Karpas-422 (cell line): ENCODE data around the gene ROBO1. TPM values are rescaled to one million over a fixed set of nuclear protein-coding genes. Genes with fewer than 3 reads are reported as not detected.
A peak's percentile ranks its signal among the peaks of the same experiment; 100 is the strongest.

Experiments used
- DNase-seq: peaks from one replicate; pipeline ENCODE4 v3.0.0-alpha.2; 2015
- H2AFZ ChIP-seq: fragments of 200-600 bp; sonication (generic); 2 replicates; pipeline ENCODE4 v1.6.1; 2014; ENCODE audit warnings: antibody characterized with exemption, low read length, mixed read lengths
- H3K27ac ChIP-seq: fragments of 200-600 bp; sonication (generic); 2 replicates; pipeline ENCODE4 v1.5.1; 2014; ENCODE audit warnings: mild to moderate bottlenecking, low read length, moderate library complexity
- H3K27me3 ChIP-seq: fragments of 200-600 bp; sonication (generic); 2 replicates; pipeline ENCODE4 v1.6.1; 2014; ENCODE audit warnings: low read length, mixed read lengths
- H3K36me3 ChIP-seq: fragments of 200-600 bp; sonication (generic); 2 replicates; pipeline ENCODE4 v1.6.1; 2014; ENCODE audit warnings: low read length, mixed read lengths; ENCODE audit not compliant: insufficient read depth
- H3K4me1 ChIP-seq: fragments of 200-600 bp; sonication (generic); 2 replicates; pipeline ENCODE4 v1.6.1; 2014; ENCODE audit warnings: mild to moderate bottlenecking, low read length, mixed read lengths
- H3K4me2 ChIP-seq: fragments of 200-600 bp; sonication (generic); 2 replicates; pipeline ENCODE4 v1.6.1; 2014; ENCODE audit warnings: low read length, low read depth, mild to moderate bottlenecking; ENCODE audit not compliant: poor library complexity, severe bottlenecking
- H3K4me3 ChIP-seq: fragments of 200-600 bp; sonication (generic); 2 replicates; pipeline ENCODE4 v1.5.1; 2014; ENCODE audit warnings: mild to moderate bottlenecking, antibody characterized with exemption, low read length, mixed read lengths
- H3K79me2 ChIP-seq: fragments of 200-600 bp; sonication (generic); 2 replicates; pipeline ENCODE4 v1.6.1; 2014; ENCODE audit warnings: mild to moderate bottlenecking, low read length, mixed read lengths
- H3K9ac ChIP-seq: fragments of 200-600 bp; sonication (generic); 2 replicates; pipeline ENCODE4 v1.6.0; 2014; ENCODE audit warnings: low read length
- H3K9me2 ChIP-seq: fragments of 200-600 bp; sonication (generic), shearing (Covaris generic); replicated peaks from 2 replicates; pipeline ENCODE4 v1.6.0; 2014; ENCODE audit warnings: mild to moderate bottlenecking, low read length, moderate library complexity; ENCODE audit not compliant: insufficient read depth
- H3K9me3 ChIP-seq: fragments of 300-700, 200-600 bp; sonication (generic); 2 replicates; pipeline ENCODE4 v1.6.1; 2014; ENCODE audit warnings: low read length, mixed read lengths
- H4K20me1 ChIP-seq: fragments of 200-600 bp; sonication (generic); 2 replicates; pipeline ENCODE4 v1.6.1; 2014; ENCODE audit warnings: mild to moderate bottlenecking, antibody characterized with exemption, low read length, low read depth; ENCODE audit not compliant: insufficient read depth
- total RNA-seq: library from RNA; depleted of rRNA; stranded (reverse); fragments of >200 nt; shearing (Covaris generic); gene quantifications from 2 replicates; pipeline ENCODE4 v1.2.3, GENCODE V29; 2014; ENCODE audit warnings: low replicate concordance

ROBO1 gene
- total RNA-seq, 1 experiment from 2014 or later, result not detected

- H2AFZ ChIP-seq, result no peak overlapping the region
- DNase-seq, result no peak
- H3K4me1 ChIP-seq, result no peaks in the 10 kb centered on the region
- H3K4me3 ChIP-seq, result no peak overlapping the region
- no peaks in the 10 kb centered on the region for H3K27me3 ChIP-seq
- H3K4me2 ChIP-seq, result no peak overlapping the region
- no peaks in the 10 kb centered on the region for H3K9me2 ChIP-seq
- H3K36me3 ChIP-seq, result no peaks in the 10 kb centered on the region
- H4K20me1 ChIP-seq, result no peaks in the 10 kb centered on the region
- no peaks in the 10 kb centered on the region for H3K9me3 ChIP-seq
- no peak overlapping the region for H3K27ac ChIP-seq
- no peak overlapping the region for H3K9ac ChIP-seq
- H3K79me2 ChIP-seq, result no peaks in the 10 kb centered on the region
These were observed 398.5 kb downstream of the ROBO1 start for GRCh38 chr3:79369306-79369705.

DNA sequence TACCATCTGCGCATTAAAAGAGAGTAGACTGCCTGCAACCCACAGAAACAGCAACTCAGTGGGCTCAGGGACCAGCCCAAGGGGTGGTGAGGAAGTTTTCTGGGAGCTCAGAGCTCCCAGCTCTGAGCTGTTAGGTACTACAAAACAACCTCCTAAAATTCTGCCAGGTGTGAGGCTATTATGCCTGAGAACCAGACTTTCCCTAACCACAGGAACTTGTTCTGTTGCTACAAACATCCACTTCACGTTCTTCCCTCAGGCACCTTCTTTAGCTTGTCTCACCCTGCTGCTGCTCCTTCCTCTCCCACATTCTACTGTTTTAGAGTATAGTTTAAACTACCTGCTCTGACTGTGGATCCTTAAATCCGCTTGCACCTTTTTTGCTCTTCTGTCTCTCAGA, 399.4 kb downstream of the ROBO1 start:
- no peaks in the 10 kb centered on the region for H3K4me1 ChIP-seq
- H2AFZ ChIP-seq, result no peak overlapping the region

GRCh38 chr3:79367803-79368202, 400.0 kb downstream of the ROBO1 start:
- no peaks in the 10 kb centered on the region for H4K20me1 ChIP-seq
- H3K4me1 ChIP-seq, result no peaks in the 10 kb centered on the region
- H3K4me2 ChIP-seq, result no peak overlapping the region
- H3K79me2 ChIP-seq, result no peaks in the 10 kb centered on the region
- H3K27me3 ChIP-seq, result no peaks in the 10 kb centered on the region
- H2AFZ ChIP-seq, result no peak overlapping the region
- H3K9ac ChIP-seq, result no peak overlapping the region
- no peak overlapping the region for H3K4me3 ChIP-seq
- no peaks in the 10 kb centered on the region for H3K9me3 ChIP-seq
- H3K9me2 ChIP-seq, result no peaks in the 10 kb centered on the region
- no peaks in the 10 kb centered on the region for H3K36me3 ChIP-seq
- H3K27ac ChIP-seq, result no peak overlapping the region
- no peak for DNase-seq

More for the DNA sequence above, 399.4 kb downstream of the ROBO1 start:
- Histone ChIP-seq H3K4me2 (no peak overlapping the region), H3K4me3 (no peak overlapping the region), H4K20me1 (no peaks in the 10 kb centered on the region), H3K36me3 (no peaks in the 10 kb centered on the region), H3K79me2 (no peaks in the 10 kb centered on the region), H3K9me2 (no peaks in the 10 kb centered on the region), H3K9ac (no peak overlapping the region), H3K27ac (no peak overlapping the region), H3K9me3 (no peaks in the 10 kb centered on the region), H3K27me3 (no peaks in the 10 kb centered on the region)
- DNase-seq, result no peak

DNA sequence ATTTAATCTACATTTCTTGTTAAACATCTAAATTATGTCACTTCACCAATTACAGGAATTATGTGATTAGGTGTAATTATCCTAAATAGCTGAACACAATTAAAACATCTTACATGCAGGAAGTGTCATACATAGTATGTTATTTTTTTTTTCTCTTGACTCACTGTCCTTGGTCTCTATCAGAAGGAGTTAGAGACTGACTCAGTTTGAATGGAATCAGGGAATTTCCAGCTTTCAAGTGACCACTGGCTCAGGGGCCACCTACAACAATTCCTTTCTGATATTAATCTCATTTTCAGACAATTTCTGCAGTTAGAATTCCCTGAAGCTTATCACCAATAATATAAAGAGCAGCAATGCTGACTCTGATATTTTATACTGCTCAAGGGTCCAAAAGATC, 400.7 kb downstream of the ROBO1 start:
- no peaks in the 10 kb centered on the region for H4K20me1 ChIP-seq
- no peaks in the 10 kb centered on the region for H3K4me1 ChIP-seq
- no peak overlapping the region for H3K27ac ChIP-seq
- H2AFZ ChIP-seq, result no peak overlapping the region
- DNase-seq, result no peak
- no peaks in the 10 kb centered on the region for H3K79me2 ChIP-seq
- no peaks in the 10 kb centered on the region for H3K27me3 ChIP-seq
- H3K9me2 ChIP-seq, result no peaks in the 10 kb centered on the region
- no peak overlapping the region for H3K9ac ChIP-seq
- no peak overlapping the region for H3K4me3 ChIP-seq
- H3K9me3 ChIP-seq, result no peaks in the 10 kb centered on the region
- no peak overlapping the region for H3K4me2 ChIP-seq
- no peaks in the 10 kb centered on the region for H3K36me3 ChIP-seq

GRCh38 chr3:79366414-79366813, 401.4 kb downstream of the ROBO1 start:
- Histone ChIP-seq H3K36me3 (no peaks in the 10 kb centered on the region), H3K4me1 (no peaks in the 10 kb centered on the region)

DNA sequence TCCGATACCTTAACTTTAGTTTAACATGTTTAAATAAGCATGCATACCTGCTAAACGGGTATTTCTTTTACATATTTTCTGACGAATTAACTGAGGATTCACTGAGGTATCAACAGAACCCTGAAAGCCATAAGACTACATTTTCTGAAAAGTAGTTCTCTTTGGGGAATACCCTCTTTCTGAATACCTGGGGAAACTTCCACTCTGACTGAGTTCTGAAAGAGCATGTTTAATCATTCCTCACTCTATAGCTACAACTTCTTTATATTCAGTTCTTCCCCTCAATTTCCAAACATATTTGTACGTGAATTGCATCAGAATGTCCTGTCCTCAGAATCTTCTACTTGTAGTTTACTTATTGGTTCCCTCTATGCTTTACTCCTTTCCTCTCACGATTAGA, 403.0 kb downstream of the ROBO1 start:
- Histone ChIP-seq H3K9ac (no peak overlapping the region), H3K4me2 (no peak overlapping the region), H3K36me3 (no peaks in the 10 kb centered on the region)

More at GRCh38 chr3:79366414-79366813, 401.4 kb downstream of the ROBO1 start:
- Histone ChIP-seq H3K27ac (no peak overlapping the region), H4K20me1 (no peaks in the 10 kb centered on the region), H3K27me3 (no peaks in the 10 kb centered on the region), H3K79me2 (no peaks in the 10 kb centered on the region), H3K9me2 (no peaks in the 10 kb centered on the region), H3K9me3 (no peaks in the 10 kb centered on the region), H3K4me2 (no peak overlapping the region), H3K9ac (no peak overlapping the region), H2AFZ (no peak overlapping the region), H3K4me3 (no peak overlapping the region)
- no peak for DNase-seq

GRCh38 chr3:79362571-79363270, 405.1 kb downstream of the ROBO1 start:
- no peaks in the 10 kb centered on the region for H3K27me3 ChIP-seq
- no peaks in the 10 kb centered on the region for H3K36me3 ChIP-seq
- H3K9me3 ChIP-seq, result no peaks in the 10 kb centered on the region
- no peak for DNase-seq
- H3K4me2 ChIP-seq, result no peak overlapping the region
- no peak overlapping the region for H2AFZ ChIP-seq
- H3K4me1 ChIP-seq, result no peaks in the 10 kb centered on the region
- no peaks in the 10 kb centered on the region for H3K9me2 ChIP-seq
- H3K4me3 ChIP-seq, result no peak overlapping the region
- no peaks in the 10 kb centered on the region for H3K79me2 ChIP-seq
- H4K20me1 ChIP-seq, result no peaks in the 10 kb centered on the region
- no peak overlapping the region for H3K27ac ChIP-seq
- no peak overlapping the region for H3K9ac ChIP-seq

More for the DNA sequence above, 403.0 kb downstream of the ROBO1 start:
- Histone ChIP-seq H3K9me2 (no peaks in the 10 kb centered on the region), H4K20me1 (no peaks in the 10 kb centered on the region), H3K4me1 (no peaks in the 10 kb centered on the region), H3K79me2 (no peaks in the 10 kb centered on the region), H3K27ac (no peak overlapping the region), H3K4me3 (no peak overlapping the region), H3K9me3 (no peaks in the 10 kb centered on the region), H3K27me3 (no peaks in the 10 kb centered on the region), H2AFZ (no peak overlapping the region)
- no peak for DNase-seq

GRCh38 chr3:79361748-79362378, 405.9 kb downstream of the ROBO1 start:
- no peak overlapping the region for H3K4me2 ChIP-seq
- H3K9me2 ChIP-seq, result no peaks in the 10 kb centered on the region
- no peaks in the 10 kb centered on the region for H4K20me1 ChIP-seq
- no peaks in the 10 kb centered on the region for H3K27me3 ChIP-seq
- H2AFZ ChIP-seq, result no peak overlapping the region
- no peak overlapping the region for H3K9ac ChIP-seq
- no peaks in the 10 kb centered on the region for H3K79me2 ChIP-seq
- H3K36me3 ChIP-seq, result no peaks in the 10 kb centered on the region
- no peak overlapping the region for H3K4me3 ChIP-seq
- no peaks in the 10 kb centered on the region for H3K4me1 ChIP-seq
- H3K27ac ChIP-seq, result no peak overlapping the region
- peak; percentile 76 for DNase-seq
- no peaks in the 10 kb centered on the region for H3K9me3 ChIP-seq
